DOHH2 (cell line): Measurements from ENCODE around the gene UGCG.

ENCODE experiments used
- CTCF ChIP-seq: fragments of 200-600 bp; sonication (generic); IDR thresholded peaks from one replicate; pipeline ENCODE4 v1.5.1; 2014; ENCODE audit warnings: antibody characterized with exemption, mild to moderate bottlenecking, low read depth, low read length; ENCODE audit not compliant: poor library complexity, severe bottlenecking
- EZH2phosphoT487 ChIP-seq: fragments of 200-600 bp; sonication (generic); IDR thresholded peaks from 2 replicates; pipeline ENCODE4 v1.6.1; 2017; ENCODE audit warnings: borderline replicate concordance, mild to moderate bottlenecking, antibody characterized with exemption, low read length, moderate library complexity, mixed read lengths

DNA sequence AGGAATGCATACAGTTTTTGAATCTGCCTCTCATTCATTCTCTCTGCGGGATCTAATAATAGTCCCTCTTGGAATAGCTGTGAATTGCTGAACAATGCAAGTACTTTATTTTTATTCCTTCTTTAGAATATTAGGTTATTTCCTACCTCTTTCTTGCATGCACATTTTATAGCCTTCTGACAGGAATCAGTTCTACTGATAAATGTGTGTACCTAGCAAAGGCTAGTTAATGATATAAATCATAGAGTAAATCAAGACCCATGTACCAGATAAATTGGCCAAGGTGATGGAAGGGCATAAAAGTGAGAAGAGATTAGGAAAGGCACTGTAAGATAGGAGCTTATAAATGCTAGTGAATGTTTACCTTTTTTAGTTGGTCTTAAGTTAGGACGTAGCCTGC is 19.2 kb upstream of the UGCG start:
- TF ChIP-seq CTCF = no peak
- no peak for TF ChIP-seq EZH2phosphoT487
